BLaER1 treated with 17β-estradiol and CSF1 and Interleukin-3, amounts not matched to agents 10 nM and 100 nM (cell line): Measurements from ENCODE around the gene MMP15.
A peak's percentile ranks its signal among the peaks of the same experiment; 100 is the strongest.

Experiments
- H3K27ac ChIP-seq, 11 experiments: shearing (Covaris generic); formaldehyde crosslinking; 2 replicates each; pipeline ENCODE4 v1.8.1; 2022
- H3K27me3 ChIP-seq, 11 experiments: shearing (Covaris generic); formaldehyde crosslinking; 2 replicates each; pipeline ENCODE4 v1.8.1; 2022
- H3K36me3 ChIP-seq, 11 experiments: shearing (Covaris generic); formaldehyde crosslinking; 2 replicates each; pipeline ENCODE4 v1.8.1; 2022
- H3K4me1 ChIP-seq, 10 experiments: shearing (Covaris generic); formaldehyde crosslinking; 2 replicates each; pipeline ENCODE4 v1.8.1; 2022
- H3K4me2 ChIP-seq, 11 experiments: shearing (Covaris generic); formaldehyde crosslinking; 2 replicates each; pipeline ENCODE4 v1.8.1; 2022
- H3K4me3 ChIP-seq, 10 experiments: shearing (Covaris generic); formaldehyde crosslinking; 2 replicates each; pipeline ENCODE4 v1.8.1; 2022
- H3K9ac ChIP-seq, 11 experiments: shearing (Covaris generic); formaldehyde crosslinking; 2 replicates each; pipeline ENCODE4 v1.8.1; 2022
- H3K9me3 ChIP-seq, 11 experiments: shearing (Covaris generic); formaldehyde crosslinking; replicated peaks in 1 of 11; 2 replicates each; pipeline ENCODE4 v1.8.1; 2022
- H4K20me1 ChIP-seq, 11 experiments: shearing (Covaris generic); formaldehyde crosslinking; 2 replicates each; pipeline ENCODE4 v1.8.1; 2022
- Cebpa-rat ChIP-seq, 11 experiments: shearing (Covaris generic); IDR thresholded peaks; 2 replicates each; pipeline ENCODE4 v1.8.1; 2022

MMP15 gene

GRCh38 chr16:58040945-58041627, 15.5 kb downstream of the MMP15 start:
- H4K20me1 ChIP-seq: peaks cover 0 to 3% (median 0%) of the 10 kb centered on the region in 11 experiments; a peak in 2 of 22 replicates
- peaks cover 2 to 27% (median 15%) of the 10 kb centered on the region in 10 experiments for H3K4me1 ChIP-seq
- no peak for TF ChIP-seq Cebpa-rat (IDR thresholded peaks at IDR 0.05)
- no peak overlapping the region for H3K27ac ChIP-seq
- H3K4me3 ChIP-seq: no peak overlapping the region
- no peaks in the 10 kb centered on the region for H3K9me3 ChIP-seq
- H3K27me3 ChIP-seq: no peaks in the 10 kb centered on the region
- H3K9ac ChIP-seq: no peak overlapping the region
- peak overlapping the region in 9 of 11 experiments; percentile 7 to 56 (median 38); a peak in 14 of 22 replicates for H3K4me2 ChIP-seq
- H3K36me3 ChIP-seq: no peaks in the 10 kb centered on the region

GRCh38 chr16:58041628-58041955, 16.0 kb downstream of the MMP15 start:
- Histone ChIP-seq H3K36me3 (no peaks in the 10 kb centered on the region), H3K27ac (no peak overlapping the region), H4K20me1 (peaks cover 0 to 3% (median 0%) of the 10 kb centered on the region in 11 experiments; a peak in 2 of 22 replicates), H3K9me3 (no peaks in the 10 kb centered on the region), H3K4me1 (peaks cover 7 to 31% (median 20%) of the 10 kb centered on the region in 10 experiments), H3K4me3 (no peak overlapping the region), H3K9ac (no peak overlapping the region), H3K4me2 (no peak overlapping the region), H3K27me3 (no peaks in the 10 kb centered on the region)
- TF ChIP-seq Cebpa-rat (IDR thresholded peaks at IDR 0.05): no peak

GRCh38 chr16:58042001-58042885, 16.7 kb downstream of the MMP15 start:
- Histone ChIP-seq H3K36me3 (no peaks in the 10 kb centered on the region), H3K4me3 (no peak overlapping the region), H3K27ac (no peak overlapping the region), H3K9ac (no peak overlapping the region), H3K4me1 (peaks cover 13 to 33% (median 25%) of the 10 kb centered on the region in 10 experiments), H3K27me3 (no peaks in the 10 kb centered on the region), H4K20me1 (peaks cover 0 to 3% (median 0%) of the 10 kb centered on the region in 11 experiments; a peak in 2 of 22 replicates), H3K4me2 (no peak overlapping the region), H3K9me3 (no peaks in the 10 kb centered on the region)
- TF ChIP-seq Cebpa-rat (IDR thresholded peaks at IDR 0.05): no peak

- no peaks in the 10 kb centered on the region for H3K27me3 ChIP-seq
- no peak overlapping the region for H3K4me3 ChIP-seq
- no peak for TF ChIP-seq Cebpa-rat (IDR thresholded peaks at IDR 0.05)
- no peaks in the 10 kb centered on the region for H3K9me3 ChIP-seq
- no peaks in the 10 kb centered on the region for H3K36me3 ChIP-seq
- H3K27ac ChIP-seq: no peak overlapping the region
- H3K9ac ChIP-seq: no peak overlapping the region
- H3K4me2 ChIP-seq: no peak overlapping the region
- H3K4me1 ChIP-seq: peaks cover 21 to 39% (median 30%) of the 10 kb centered on the region in 10 experiments
- H4K20me1 ChIP-seq: peaks cover 0 to 3% (median 0%) of the 10 kb centered on the region in 11 experiments; a peak in 2 of 22 replicates
These were observed 17.4 kb downstream of the MMP15 start for GRCh38 chr16:58042886-58043515.

GRCh38 chr16:58043571-58044155, 18.1 kb downstream of the MMP15 start:
- Histone ChIP-seq H3K27ac (no peak overlapping the region), H3K4me2 (no peak overlapping the region), H3K9ac (no peak overlapping the region), H4K20me1 (peaks cover 0 to 3% (median 0%) of the 10 kb centered on the region in 11 experiments; a peak in 2 of 22 replicates), H3K4me3 (no peak overlapping the region), H3K4me1 (peaks cover 22 to 39% (median 28%) of the 10 kb centered on the region in 10 experiments), H3K27me3 (no peaks in the 10 kb centered on the region), H3K36me3 (no peaks in the 10 kb centered on the region), H3K9me3 (no peaks in the 10 kb centered on the region)
- TF ChIP-seq Cebpa-rat (IDR thresholded peaks at IDR 0.05): no peak

- TF ChIP-seq Cebpa-rat (IDR thresholded peaks at IDR 0.05): no peak
- H3K4me3 ChIP-seq: no peak overlapping the region
- no peak overlapping the region for H3K9ac ChIP-seq
- H3K27me3 ChIP-seq: no peaks in the 10 kb centered on the region
- H3K4me1 ChIP-seq: peaks cover 23 to 43% (median 30%) of the 10 kb centered on the region in 10 experiments
- no peaks in the 10 kb centered on the region for H3K36me3 ChIP-seq
- no peak overlapping the region for H3K4me2 ChIP-seq
- H4K20me1 ChIP-seq: peaks cover 0 to 3% (median 0%) of the 10 kb centered on the region in 11 experiments; a peak in 2 of 22 replicates
- no peak overlapping the region for H3K27ac ChIP-seq
- no peaks in the 10 kb centered on the region for H3K9me3 ChIP-seq
These were observed 18.9 kb downstream of the MMP15 start for GRCh38 chr16:58044266-58045019.

- Histone ChIP-seq H3K9ac (no peak overlapping the region; a peak in 1 of 22 replicates), H3K27ac (no peak overlapping the region), H3K9me3 (no peaks in the 10 kb centered on the region), H3K27me3 (no peaks in the 10 kb centered on the region), H3K4me3 (no peak overlapping the region), H4K20me1 (peaks cover 0 to 3% (median 0%) of the 10 kb centered on the region in 11 experiments; a peak in 2 of 22 replicates), H3K4me1 (peaks cover 23 to 49% (median 33%) of the 10 kb centered on the region in 10 experiments), H3K4me2 (no peak overlapping the region), H3K36me3 (no peaks in the 10 kb centered on the region)
- no peak for TF ChIP-seq Cebpa-rat (IDR thresholded peaks at IDR 0.05)
These were observed 19.5 kb downstream of the MMP15 start for GRCh38 chr16:58045096-58045495.
